ENCODE measurements around the gene RPLP2.
A peak's percentile ranks its signal among the peaks of the same experiment; 100 is the strongest.

Gene RPLP2

DNA sequence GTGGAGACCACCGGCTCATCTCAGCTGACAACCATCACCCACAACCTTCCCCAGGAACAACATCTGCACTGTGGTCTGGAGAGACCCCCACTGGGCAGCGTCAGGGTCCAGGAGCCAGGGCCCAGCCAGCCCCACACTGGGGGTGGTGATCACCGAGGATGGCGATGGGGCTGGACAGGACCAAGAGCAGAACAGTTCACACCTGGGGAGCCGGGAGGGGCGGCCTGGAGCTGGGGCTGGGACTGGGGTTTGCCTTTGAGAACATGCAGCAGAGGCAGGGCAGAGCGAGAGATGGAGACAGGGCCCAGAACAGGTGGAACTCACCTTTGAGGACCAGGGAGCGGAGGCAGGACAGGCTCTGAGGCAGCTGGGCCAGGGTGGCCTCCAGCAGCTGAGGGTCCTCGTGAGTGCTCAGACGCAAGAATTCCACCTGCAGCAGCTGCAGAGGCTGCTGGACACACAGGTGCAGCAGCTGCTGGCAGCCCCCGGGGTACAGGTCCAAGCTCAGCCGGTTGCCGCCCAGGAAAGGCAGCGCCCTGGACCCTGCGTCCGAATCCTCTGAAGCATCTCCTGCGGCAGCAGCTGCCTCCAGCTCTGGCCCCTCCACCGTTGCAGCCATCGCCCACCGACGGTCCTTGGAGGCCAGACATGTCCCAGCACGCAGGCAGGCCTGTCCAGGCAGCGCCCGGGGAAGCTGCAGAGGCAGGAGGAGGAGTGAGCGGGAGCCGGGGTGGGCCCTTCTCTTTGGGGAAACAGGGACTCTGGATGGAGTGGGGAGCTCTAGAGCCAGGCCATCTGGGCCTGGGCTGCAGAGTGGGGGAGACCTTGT is 5.8 kb upstream of the RPLP2 start:
- no peak for DNase-seq (ENCODE audit: low read depth)

DNA sequence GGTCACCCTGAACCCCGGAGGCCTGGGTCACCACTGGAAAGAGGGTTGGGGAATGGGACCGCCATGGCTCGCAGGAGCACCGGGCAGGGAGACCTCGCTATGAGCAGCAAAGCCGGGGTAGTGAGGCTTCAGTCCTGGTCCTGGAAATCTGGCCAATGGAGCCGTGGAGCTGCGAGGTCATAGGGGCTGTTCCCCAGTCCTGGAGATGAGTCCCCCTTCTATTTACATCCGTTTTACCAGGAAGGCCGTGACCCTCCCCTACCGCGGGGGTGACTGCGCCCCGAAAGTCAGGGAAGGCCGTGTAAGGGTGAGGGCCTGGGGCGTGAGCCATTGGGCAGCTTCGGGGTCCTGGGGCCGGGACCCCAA is 5.2 kb upstream of the RPLP2 start:
- DNase-seq (ENCODE audit: low read depth): no peak

DNA sequence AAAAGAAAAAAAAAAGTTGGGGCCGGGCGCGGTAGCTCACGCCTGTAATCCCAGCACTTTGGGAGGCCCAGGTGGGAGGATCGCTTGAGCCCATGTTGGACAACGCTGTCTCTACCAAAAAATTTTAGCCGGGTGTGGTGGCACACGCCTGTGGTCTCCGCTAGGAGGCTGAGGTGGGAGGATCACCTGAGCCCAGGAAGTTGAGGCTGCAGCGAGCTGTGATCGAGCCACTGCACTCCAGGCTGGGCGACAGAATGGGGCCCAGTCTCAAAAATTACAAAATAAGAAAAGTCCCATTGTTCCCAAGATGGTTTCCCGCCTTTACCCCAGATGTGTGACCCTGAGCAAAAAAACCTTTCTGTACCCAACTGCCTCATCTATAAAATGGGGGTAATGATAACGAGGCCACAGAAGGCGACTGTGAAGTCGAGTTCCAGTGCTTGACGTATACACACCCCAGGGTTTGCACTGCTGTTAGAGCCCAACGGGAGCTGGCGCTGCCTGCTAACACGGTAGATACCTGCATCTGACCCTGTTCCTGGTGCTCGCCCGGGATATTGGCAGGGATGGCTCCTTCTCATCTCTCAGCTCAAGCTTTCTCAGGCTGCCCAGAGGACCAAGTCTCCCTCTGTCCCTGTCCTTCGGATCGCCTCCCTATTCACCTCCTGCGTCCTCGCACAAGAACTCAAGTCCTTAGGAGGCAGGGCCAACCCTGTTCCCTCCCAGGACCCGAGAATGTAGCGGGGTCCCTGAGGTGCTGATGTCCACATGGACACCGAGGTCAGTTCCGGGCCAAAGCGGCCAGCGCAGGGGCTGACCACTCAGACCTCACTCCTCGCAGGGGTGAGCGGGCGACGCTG is 1.1 kb upstream of the RPLP2 start:
- DNase-seq (ENCODE audit: low read depth): no peak

DNA sequence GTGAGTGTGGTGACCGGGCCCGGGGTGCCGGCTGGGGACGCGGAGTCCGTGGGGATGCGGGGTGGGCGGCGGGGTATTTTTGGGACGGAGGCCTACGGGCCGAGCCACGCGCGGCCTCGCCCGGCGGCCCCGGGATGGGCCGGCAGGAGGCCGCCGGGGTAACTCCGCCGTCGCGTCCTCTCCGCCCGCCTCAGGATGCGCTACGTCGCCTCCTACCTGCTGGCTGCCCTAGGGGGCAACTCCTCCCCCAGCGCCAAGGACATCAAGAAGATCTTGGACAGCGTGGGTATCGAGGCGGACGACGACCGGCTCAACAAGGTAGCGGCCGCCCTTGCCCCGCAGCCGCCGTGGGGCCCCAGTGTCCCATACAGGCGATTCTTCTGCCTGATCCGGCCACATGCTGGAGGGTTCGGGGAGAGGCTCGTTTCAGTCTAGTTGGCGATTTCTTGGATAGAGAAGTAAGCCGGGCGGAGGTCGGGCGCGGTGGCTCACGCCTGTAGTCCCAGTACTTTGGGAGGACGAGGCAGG is 337 bp downstream of the RPLP2 start:
- no peak for DNase-seq (ENCODE audit: low read depth)

DNA sequence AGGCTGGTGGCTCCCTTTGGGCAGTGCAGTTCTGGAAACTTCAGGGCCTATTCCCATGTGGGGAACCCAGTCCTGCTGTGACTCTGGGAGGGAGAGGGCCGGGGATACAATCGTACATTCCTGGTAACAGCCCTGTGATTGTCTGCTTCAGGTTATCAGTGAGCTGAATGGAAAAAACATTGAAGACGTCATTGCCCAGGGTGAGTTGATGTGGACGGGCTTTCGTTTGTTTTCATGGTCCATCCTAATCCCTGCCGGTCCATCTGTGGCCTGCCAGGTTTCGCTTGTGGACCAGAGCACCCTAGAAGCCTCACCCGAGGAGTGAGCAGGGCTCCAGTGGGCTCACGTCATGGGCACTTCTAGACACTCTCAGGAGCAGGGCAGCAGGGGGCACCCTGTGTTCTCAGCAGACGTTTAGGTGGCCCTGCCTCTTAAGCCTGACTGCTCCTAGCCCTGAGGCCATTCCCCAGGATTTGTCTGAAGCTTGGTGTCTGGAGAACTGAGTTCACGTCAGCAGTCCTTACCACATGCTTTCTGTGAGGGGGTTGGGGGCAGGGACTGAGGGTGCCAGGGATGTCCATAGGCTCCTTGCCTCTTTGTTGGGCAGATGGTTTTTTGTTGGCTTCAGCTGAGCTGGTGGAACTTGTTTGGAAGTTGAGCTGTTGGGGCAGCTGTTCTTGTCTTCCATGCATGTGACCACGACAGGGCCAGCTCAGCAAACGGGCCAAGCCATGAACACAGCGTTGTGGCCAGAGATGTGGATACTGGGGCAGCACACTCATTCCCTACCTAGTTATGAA is 1.9 kb downstream of the RPLP2 start:
- no peak for DNase-seq (ENCODE audit: low read depth)

DNA sequence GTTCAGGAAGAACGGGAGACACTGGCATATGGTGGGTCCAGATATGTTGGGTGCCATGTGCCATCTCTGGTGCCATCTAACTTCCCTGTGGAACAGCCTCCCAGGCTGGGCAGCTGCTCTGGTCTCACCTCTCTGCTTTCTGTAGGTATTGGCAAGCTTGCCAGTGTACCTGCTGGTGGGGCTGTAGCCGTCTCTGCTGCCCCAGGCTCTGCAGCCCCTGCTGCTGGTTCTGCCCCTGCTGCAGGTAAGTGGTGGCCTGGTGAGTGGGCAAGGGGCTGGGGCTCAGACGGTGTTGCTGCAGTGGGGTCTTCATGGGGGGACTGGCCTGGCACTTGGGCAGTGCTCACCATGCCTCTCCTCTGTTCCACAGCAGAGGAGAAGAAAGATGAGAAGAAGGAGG is 2.6 kb downstream of the RPLP2 start:
- no peak for DNase-seq (ENCODE audit: low read depth)

DNA sequence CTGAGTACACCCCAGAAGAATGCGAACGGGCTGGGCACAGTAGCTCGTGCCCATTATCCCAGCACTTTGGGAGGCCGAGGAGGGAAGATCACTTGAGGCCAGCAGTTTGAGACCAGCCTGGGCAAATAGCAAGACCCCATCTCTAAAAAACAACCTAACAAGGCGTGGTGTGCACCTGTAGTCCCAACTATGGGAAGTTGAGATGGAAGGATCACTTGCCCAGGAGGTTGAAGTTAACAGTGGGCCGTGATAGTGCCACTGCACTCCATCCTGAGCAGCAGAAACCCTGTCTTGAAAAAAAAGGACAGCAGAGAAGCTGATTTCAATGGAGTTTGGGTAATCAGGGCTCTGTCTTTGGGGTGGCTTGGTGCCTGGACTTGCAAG is 3.3 kb downstream of the RPLP2 start:
- no peak for DNase-seq (ENCODE audit: low read depth)

DNA sequence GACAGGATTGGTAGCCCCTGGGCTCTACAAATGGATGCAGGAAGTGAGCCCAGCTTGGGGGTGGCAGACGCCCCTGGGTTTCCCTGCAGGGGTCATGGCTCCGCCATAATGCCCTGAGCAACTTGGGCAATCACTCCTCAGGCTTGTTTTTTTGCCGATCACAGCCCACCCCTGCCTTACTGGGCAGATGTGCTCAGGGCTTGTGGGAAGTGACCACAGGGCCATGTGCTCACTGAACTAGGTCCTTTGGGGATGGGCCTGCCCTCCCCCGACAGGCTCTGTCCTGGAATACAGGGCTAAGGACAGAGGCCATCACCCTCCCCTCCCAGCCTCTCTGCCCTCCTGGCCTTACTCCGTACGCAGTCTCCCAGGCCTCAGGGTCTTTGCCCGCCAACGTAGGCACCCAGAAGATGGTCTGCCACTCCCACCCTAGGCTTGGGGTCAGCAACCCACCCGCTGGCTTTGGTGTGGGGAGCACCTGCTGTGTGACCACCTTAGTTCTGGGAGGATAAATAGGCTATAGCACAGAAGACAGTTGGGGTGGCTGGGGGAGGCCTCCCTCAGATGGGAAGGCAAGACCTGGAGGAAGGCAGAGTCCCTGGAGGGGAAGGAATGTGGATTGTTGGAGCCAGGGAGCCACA is 3.8 kb downstream of the RPLP2 start:
- no peak for DNase-seq (ENCODE audit: low read depth)

DNA sequence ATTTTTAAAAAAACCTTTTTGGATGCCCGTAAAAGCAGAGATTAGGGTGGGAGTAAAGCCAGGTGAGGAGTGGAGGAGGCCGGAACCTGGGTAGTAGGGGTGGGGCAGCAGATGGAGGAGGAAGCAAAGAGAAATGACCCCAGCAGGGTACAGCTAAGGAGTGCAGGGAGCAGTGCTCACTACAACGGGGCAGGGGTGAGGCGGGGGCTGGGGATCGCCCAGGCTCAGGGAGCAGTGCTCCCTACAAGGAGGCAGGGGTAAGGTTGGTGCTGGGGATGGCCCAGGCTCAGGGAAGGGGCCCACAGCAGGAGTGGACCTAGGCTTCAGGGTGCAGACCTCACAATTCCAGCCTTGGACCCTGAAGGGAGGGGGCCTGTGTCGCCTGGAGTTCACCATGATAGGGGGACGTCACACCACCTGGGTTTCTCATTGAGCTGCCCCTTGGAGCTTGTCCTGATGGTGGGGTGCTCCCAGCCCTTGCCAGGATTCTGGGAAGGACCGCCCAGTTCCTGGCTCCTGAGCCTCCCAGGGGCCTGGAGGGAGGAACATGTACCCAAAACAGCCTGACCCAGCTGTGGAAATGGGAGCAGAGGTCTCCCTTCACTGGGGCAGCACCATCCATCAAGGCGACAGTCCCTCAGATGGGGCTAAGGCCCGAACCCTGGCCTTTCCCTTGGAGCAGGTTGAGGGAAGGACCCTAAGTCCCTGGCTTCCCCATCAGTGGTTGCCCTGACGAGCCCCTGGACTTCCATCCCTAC is 6.1 kb downstream of the RPLP2 start:
- DNase-seq (ENCODE audit: low read depth): no peak

DNA sequence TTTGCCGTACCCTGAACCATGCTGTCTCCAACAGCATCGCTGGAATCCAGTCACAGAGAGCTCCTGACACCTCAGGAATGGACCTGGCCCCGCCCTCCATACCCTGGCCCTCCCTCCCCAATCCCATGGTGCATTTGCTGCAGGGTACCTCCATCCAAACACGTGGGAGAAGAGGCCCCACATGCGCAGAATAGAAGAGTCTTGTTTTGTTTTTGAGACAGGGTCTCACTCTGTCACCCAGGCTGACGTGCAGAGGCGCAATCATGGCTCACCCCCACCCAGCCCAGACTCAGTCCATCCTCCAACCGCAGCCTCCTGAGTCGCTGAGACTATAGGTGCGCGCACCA is 6.6 kb downstream of the RPLP2 start:
- DNase-seq (ENCODE audit: low read depth): no peak

DNA sequence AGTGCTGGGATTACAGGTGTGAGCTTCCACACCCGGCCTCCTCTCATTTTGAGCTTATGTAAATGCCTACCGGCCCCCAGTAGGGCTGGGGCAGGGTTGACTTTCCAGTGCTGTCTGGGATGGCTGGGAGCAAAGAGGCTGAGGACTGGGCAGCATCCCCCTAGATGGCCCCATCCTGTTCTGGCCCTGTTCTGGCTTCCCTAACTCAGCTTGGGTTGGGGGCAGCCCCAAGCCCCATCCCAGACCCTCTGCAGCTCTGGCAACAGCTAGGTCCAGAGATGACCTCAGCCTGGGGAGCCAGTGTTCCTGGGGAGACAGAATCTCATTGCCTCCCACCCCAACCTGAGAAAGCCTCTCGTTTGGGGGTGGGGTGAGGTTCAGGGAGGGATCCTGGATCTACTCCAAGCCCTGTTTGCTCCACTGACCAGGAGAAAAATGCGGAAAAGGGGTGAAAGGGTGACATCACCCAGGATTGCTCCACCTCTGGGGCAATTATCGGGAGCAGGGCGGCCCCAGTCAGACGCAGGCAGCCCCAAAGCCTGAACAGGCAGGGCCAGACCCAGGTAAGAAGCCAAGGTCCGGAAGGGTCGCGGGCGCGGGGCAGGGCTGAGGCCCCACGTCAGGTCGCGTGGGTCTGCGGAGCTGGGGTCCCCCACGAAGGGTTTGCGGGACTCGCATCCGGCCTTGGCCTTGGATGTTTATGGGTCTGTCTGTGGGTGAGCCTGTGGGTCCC is 8.8 kb downstream of the RPLP2 start, which contains the start of gene PNPLA2:
Gene PNPLA2 (plus strand): TSS at position 519 of the 733 bp plus-strand sequence. CDS start 805 bp downstream, outside the sequence.
- no peak for DNase-seq (ENCODE audit: low read depth)

DNA sequence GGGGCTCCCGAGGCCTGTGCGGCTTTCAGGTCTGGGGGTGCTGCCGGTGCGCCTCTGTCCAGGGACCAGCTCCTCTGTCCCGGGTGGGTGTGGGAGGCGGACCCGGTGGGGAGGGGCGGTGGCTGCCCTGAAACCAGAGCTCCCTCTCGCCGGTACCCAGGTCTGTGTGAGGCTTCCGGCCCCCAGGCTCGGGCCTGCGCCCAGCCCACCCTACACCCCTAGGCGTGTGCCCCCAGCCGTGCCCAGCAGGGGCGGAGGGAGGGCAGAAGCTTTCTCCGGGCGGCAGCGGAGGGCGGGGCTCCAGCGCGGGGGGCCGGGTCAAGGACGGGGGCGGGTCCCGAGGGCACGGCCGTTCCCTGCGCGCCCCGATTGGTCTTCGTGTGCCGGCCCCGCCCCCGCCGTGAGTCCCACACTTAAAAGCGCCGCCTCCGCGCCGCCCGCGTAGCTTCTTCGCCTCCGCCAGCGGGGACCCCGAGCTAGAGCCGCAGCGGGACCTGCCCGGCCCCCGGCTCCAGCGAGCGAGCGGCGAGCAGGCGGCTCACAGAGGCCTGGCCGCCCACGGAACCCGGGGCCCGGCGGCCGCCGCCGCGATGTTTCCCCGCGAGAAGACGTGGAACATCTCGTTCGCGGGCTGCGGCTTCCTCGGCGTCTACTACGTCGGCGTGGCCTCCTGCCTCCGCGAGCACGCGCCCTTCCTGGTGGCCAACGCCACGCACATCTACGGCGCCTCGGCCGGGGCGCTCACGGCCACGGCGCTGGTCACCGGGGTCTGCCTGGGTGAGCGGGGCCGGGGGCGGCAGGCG is 9.6 kb downstream of the RPLP2 start:
- DNase-seq (ENCODE audit: low read depth): peak; percentile 65

DNA sequence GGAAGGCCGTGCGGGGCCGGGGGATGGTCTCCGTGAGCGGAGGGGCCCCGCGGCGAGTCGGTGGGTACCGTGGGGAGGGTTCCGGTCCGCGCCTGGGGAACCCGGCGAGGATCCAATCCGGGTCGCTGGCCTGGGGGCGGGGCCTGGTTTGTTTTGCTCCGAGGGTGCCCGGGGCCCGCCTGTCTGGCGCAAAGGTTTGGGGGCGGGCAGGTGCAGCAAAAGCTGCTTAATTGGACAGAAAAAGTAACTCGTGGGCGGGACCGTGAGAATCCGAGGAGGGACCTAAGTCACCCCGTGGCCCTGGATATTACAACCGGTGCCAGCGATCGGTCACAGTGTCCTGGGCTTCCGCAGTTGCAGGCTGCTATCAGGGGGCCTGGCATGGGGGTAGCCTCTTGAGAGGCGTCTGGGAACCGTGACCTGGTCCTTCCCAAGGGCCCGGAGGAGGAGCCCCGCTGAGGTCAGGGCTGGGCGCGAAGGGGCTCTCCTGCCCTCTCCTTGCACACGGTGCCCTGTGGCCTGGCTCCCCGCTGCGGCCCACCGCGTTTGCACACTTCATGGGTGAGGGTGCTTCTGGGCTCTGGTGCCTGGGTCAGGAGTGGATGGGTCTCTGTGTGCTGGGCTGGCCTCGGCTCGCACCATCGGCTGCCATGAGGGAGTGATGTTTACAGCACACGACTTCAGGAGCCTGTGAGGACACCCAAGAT is 10.3 kb downstream of the RPLP2 start:
- no peak for DNase-seq (ENCODE audit: low read depth)

DNA sequence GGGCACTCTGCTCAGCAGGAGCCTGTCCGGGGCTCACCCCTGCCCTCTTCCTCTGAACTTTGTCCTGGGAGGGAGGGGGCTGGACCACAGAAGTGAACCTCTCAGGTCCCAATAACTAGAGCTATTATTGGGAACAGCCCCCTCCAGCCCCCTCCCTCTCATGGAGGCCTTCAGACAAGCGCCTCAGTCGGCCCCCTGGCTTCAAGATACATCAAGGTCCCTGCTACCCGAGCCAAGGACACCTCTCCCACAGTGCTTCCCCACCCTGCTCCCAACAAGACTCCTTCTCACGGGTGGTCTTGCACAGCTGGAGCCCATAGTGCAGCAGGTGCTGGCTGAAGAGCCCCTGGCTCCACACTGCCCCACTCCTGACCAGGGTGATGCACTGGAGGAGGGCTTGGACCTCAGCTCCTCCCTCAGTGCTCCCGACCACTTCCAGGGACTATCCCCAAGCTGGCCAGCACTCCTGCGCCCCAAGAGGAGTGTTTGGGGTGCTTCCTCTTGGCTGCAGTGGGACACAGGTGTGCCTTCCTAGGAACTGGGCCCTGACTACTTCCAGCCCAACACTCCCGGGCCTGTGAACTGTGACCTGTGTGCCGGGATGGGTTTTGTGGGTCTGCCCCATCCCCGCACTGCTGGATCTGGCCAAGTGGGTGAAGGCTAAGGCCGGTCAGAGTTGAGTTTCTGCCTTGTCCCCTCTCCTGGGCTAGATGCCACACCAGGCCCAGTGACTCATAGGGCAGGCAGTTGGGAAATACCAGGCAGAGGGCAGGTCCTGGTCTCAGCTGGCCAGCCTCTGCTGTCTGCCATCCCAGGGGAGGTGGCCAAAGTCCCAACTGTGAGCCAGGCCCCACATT is 11.1 kb downstream of the RPLP2 start:
- DNase-seq (ENCODE audit: low read depth): no peak

DNA sequence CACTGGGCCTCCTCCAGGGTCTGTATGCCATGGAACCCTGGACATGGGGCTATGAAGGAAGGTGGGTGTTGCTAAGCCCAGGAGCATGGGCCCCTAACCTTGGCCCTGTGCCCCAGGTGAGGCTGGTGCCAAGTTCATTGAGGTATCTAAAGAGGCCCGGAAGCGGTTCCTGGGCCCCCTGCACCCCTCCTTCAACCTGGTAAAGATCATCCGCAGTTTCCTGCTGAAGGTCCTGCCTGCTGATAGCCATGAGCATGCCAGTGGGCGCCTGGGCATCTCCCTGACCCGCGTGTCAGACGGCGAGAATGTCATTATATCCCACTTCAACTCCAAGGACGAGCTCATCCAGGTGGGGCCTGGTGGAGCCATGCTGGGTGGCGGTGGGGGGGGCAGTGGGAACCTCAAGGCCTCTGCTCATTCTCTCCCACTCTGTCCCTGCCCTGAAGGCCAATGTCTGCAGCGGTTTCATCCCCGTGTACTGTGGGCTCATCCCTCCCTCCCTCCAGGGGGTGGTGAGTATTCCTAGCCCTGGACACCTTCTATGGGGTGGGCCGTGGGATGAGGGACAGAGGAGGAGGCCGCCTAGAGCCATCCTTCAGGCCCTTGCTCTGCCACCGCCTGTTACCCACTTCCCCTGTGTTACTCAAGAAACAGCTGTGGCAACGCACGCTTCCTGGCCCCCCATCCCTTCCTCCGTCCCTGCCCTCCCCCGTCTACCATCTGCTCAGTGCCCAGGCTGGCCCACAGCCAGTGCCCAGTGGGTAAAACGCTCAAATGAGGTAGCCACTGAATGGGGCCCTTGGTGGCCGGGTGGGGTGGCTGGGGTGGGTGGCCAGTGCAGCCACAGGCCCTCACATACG is 12.0 kb downstream of the RPLP2 start:
- DNase-seq (ENCODE audit: low read depth): no peak

DNA sequence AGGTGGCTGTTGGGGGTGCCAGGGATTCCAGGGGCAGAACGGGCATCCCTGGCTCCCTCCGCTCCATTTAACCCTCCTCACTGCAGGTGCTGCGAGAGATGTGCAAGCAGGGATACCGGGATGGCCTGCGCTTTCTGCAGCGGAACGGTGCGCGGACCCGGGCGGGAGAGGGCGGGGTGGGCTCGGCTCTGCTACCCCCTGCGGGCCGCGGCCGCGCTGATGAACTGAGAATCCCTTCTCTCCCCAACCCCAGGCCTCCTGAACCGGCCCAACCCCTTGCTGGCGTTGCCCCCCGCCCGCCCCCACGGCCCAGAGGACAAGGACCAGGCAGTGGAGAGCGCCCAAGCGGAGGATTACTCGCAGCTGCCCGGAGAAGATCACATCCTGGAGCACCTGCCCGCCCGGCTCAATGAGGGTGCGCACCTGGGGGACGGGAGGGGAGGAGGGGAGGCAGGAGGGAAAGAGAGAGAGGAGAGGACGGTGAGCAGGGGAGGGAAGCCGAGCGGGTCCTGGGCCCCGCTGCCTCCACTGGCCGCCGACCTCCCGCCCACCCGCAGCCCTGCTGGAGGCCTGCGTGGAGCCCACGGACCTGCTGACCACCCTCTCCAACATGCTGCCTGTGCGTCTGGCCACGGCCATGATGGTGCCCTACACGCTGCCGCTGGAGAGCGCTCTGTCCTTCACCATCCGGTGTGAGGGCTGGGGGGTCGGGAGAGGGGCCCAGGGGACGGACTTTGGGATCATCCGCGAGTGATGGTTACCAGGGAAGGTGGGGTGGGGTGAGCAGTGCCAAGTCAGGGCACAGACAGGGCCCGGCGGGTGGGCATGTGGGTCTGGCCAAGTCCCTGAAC is 13.9 kb downstream of the RPLP2 start:
- DNase-seq (ENCODE audit: low read depth): no peak
